Pons (tissue), 1 donor: ENCODE data around the gene MLKL.

Experiments
- DNase-seq: peaks from one replicate; pipeline ENCODE4 v3.0.0-alpha.2; 2016; ENCODE audit warnings: low spot score

MLKL gene

GRCh38 chr16:74650966-74651567 lies 49.6 kb downstream of the MLKL start:
- DNase-seq = no peak

DNA sequence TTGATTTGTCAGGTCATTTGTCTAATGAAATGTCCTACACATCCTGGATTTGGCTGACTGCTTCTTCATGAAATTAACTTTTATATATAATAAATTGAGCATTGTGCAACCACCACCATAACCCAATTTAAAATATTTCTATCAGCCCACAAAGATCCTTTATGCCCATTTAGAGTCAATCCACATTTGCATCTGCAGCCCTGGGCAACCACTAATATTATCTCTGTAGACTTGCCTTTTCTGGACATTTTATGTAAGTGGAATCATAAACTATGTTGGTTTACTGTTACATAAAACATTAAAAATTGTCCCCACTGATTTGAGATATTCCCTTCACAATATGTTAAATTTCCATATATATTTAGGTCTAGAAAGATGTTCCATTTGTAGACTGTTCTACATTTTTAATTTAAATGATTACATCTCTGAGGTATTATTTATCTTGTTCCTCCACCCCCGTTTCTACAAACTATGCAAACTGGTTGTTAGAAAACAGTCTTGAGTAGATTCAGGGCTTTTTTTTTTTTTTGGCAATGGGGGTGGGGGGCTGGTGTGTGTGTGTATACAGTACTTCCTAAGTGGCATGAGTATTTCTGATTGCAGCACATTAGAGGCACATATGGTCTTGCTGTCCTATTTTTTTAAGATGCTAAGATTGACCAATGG lies 50.7 kb downstream of the MLKL start:
- no peak for DNase-seq

DNA sequence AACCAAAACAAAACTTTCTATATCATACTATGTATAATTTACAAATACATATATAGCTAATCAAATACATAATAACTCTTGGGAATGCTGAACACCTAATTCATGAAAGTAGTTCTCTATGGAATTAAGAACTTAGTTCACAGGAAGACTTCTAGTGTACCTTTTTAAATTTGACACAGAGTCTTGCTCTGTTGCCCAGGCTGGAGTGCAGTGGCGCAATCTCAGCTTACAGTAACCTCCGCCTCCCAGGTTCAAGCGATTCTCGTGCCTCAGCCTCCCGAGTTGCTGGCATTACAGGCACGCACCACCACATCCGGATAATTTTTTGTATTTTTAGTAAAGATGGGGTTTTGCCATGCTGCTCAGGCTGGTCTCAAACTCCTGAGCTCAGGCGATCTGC lies 58.7 kb downstream of the MLKL start:
- no peak for DNase-seq

DNA sequence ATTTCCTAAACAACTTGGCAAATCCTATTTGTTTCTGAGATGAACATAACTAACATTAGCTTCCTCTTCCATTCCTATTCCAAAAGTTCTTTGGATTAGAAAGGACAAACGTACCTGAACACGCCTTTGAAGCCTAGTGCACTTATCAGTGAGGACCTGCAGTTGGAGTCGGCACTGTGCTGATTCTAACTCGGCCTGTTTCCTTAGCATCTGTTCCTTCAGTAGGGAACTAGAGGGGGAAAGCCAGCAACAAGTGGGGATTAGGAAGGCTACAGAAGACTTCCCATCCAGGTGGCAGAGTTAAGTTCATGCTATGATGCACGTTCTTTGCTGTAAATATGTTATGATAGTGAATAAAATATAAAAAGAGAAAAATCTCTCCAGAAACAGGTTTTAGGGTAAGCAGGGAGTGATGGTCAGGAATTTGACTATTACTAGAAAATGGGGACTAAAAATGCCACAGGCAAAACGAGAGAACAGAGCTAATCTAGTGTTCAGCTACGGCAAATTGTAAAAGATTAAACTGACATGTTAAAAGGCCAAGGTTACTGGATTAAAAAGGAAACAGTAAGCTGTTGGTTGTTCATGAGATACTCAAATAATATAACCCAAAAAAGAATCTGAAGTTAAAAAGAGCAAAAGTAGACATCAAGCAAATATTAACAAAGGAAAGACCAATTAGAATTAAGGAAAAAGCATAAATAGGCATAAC lies 62.8 kb downstream of the MLKL start:
- DNase-seq = no peak

GRCh38 chr16:74635303-74635702 lies 65.4 kb downstream of the MLKL start:
- no peak for DNase-seq

- DNase-seq = no peak
These were observed 67.0 kb downstream of the MLKL start for GRCh38 chr16:74633686-74634085.

DNA sequence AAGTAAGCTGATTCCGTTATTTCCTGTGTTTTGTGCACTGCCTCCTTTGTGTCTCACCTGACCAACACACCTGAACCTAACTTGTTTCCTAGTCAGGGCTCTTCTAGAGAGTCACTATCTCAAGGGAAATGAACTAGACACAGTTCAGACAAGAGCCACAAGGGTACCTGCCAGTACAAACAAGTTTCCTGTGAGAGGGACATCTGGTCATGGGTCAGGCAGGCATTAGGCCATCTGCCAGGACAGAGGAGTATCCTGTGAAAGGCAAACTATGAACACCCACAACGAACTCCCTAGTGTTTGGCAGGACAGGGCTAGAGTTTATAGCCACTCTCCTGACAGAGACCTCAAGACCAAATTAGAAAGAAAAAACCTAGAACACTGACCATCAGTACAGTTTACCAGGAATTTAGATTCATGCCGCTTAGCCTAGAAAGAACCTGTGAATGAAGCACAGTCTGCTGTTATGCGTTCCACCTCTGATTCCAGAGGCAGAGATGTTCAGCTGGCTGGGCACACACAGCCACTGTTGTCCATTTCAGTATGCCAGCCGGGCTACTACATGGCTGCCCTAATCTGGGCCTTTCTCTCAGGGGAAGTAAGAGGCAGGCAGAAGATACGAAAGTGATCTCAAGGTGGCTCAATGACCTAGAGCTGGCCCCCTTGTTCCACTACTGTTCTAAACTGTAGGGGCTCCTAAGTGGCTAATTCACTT lies 73.0 kb downstream of the MLKL start:
- DNase-seq = no peak

- no peak for DNase-seq
These were observed 73.8 kb downstream of the MLKL start for GRCh38 chr16:74626741-74627416.

DNA sequence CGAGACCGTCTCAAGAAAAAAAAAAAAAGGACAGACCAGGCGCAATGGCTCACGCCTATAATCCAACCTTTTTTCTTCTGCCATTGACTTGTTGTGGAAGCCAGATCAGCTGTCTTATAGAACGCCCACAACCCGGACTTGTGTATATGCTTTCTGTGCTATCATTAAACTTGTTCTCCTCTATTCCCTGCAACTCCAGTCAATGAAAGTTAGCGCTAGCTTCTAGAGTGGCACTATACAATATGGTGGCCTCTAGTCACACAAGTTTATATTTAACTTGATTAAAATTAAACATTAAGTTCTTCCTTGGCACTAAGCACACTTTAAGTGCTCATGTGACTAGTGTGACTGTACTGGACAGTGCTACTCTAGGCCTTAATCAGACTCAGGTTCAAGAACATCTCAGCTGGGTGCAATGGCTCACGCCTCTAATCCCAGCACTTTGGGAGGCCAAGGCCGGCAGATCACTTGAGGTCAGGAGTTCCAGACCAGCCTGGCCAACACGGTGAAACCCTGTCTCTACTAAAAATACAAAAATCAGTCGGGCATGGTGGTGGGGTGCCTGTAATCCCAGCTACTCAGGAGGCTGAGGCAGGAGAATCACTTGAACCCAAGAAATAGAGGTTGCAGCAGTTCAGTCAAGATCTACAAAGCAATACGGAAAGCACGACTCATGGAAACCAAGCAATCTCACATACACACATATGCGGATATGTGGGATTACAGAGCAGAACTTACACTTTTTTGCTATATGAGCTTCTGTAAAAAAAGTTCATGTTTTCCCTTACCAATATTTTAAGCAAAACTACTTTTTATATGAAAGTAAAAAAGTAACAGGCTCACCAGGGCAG lies 74.9 kb downstream of the MLKL start:
- DNase-seq = no peak

DNA sequence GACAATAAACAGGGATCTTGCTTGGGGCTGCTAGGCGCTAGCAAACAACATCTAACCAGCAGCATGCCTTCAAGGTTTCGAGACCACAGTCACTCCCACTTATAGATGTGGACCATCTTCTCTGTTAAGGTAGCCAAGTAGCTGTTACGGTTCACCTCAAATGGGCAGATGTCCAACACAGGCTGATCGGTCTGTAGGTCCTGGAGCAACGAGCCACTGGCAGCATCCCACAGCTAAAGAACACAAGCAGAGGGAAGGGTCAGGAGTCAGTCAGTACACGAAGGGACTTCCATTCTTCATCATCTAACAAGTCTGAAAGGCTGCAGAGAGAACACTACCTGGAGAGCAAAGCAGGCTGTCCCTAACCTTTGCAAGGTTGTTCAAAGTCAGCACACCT lies 76.8 kb downstream of the MLKL start:
- no peak for DNase-seq

DNA sequence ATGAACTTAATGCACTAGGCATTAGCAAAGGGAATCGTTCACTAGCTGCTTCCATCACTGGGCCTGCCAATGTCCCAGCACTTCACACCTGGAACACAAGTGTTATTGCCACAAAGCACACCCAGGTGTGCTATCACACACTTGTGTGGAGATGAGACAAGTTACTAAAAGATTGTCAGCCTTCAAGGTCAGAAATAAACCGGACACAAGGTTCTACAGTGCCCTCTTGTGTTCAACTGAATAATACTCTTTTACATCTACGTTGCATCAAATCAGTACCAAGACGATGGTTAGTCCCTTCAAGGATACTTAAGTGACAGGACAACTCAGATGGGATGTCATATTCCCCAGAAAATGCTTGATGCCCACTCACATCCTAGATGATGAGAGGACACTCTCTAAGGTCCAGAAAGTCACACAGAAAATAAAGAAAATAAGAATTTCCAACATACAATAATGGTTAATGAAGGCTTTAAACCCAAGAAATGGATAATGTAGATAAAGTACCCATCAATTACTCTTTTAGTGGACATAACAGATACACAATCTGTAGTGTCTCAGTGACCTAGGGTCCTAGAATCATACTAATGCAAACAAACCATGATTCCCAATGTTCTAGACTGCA lies 77.3 kb downstream of the MLKL start:
- peak; percentile 73 for DNase-seq

DNA sequence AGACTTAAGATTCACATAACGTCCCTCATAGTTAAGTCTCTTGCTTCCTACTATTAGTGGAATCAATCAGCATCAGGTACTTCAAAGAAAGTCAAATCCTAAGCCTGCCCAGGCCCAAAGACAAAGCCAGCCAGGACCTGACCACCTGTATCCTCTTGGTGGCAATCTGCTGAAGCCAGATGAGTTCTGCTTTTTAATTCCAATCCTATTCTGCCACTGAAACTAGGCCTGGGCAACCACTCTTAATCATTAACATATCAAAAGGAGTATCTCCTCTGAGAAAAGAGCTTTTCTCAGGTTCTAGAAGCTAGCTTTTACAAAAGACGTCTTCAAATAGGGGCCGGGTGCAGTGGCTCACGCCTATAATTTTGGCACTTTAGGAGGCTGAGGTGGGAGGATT lies 78.7 kb downstream of the MLKL start:
- DNase-seq = no peak
